DMS79 treated with DMSO at 0.1 percent for 48 hours (cell line): ENCODE results near the gene MCTP1.
"Not testable (repeated sequence)": the region's sequence is repeated elsewhere in the genome, so short reads cannot be mapped to it uniquely, and the experiment has no call there.

Source experiments
- DNase-seq: peaks from one replicate; lab custom pipeline; 2025; lab: John Stamatoyannopoulos, UW

Gene MCTP1

GRCh38 chr5:94869921-94870320 is 415.0 kb downstream of the MCTP1 start:
- no peak for DNase-seq

DNA sequence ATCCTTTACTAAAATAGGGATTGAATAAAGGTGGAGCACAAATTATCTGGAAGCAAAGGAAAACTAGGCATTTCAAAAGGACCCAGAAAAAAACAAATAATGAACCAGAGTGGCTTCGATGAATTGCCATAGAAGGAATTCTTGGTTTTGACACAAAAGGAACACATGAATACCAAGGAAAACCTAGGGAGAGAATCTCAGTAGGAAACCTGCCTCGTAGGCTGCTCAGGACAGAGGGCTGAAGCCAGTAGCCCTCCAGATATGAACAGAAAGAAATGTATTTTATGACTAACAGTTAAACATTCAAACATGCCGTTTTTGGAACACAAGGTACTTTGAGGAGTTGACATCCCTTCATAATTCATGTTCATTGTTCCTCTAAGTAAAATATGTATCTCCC is 420.9 kb downstream of the MCTP1 start:
- DNase-seq = no peak

GRCh38 chr5:94857111-94857510 is 427.8 kb downstream of the MCTP1 start:
- DNase-seq = peak; percentile 86

DNA sequence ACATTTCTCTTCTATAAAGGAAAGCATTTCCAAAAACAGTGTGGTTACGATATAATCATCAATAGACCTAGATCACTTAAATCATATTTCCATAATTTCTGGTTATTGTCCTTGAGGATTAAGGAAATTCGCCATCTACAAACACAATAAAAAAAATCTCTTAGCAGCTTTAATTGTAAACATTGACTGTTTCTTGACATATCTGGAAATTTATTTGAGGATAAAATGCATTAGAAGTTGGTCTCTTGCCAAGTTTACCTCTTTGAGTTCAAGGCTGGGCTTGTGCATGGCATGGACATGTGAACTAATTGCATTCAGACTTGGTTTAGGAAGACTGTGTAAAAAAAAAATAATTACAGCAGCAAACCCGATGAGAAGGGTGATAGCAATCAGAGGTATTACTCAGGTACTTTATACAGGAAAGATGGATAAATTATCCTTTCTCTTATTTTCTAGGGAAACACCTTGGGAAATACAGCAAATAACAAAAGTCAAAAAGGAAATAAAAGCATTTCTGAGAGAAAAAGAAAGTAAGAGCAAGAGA is 428.6 kb downstream of the MCTP1 start:
- peak; percentile 77 for DNase-seq

DNA sequence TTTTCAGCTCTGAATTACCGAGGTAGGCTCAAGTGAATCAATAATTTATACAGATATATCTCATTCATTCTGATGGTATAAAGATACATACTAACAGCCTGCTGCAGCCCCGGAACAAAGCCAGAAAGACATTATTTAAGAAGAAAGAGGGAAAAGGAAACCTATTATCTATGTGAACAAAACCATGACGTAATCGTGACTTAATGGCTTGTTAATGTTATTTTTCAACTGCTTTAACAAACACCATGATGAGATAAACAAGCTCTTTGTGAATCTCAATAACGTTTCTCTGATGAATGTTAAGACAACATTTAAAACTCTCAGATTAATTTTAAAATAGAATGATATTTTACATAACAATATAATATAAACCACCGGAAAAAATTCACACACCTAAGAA is 429.4 kb downstream of the MCTP1 start:
- DNase-seq = no peak

DNA sequence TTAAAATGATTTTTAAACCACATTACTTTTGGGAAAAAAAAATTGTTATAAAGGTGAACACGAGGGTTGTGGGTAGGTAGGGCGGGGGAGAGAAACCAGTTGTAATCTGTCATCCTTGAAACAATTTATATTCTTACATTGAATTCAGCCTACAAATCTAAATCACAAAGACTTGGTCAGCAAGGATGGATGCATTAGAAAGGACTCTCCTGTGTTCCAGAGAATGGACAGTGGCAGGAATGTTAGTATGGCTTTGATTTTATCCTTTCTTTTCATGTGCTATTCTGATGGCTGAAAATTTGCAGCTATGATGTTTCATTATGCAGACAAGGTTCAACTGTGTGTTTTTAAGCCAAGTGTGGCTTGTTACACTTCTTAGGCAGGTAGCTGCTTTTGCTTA is 431.8 kb downstream of the MCTP1 start:
- DNase-seq = no peak

- no peak for DNase-seq
Measured at GRCh38 chr5:94850960-94851359, 433.9 kb downstream of the MCTP1 start.

GRCh38 chr5:94849821-94850736 is 434.8 kb downstream of the MCTP1 start:
- DNase-seq = peak; percentile 71

DNA sequence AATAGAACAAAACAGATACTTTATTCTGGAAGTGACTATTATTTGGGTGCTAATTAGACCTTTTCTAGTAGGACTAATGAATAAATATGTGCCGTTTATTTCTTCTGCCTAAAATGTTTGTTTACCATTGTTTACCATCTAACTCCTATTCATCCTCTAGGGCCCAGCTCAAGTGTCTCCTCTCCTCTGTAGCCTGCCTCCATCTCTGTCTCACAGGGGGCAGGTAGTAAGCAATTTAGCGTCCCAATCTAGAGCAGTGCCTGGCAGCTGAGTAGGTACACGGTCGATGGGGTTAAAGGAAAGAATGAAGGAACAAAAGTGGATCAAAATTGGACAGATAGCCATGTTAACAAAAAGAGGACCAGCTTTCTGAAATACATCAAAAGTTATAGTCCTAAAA is 435.6 kb downstream of the MCTP1 start:
- no peak for DNase-seq

DNA sequence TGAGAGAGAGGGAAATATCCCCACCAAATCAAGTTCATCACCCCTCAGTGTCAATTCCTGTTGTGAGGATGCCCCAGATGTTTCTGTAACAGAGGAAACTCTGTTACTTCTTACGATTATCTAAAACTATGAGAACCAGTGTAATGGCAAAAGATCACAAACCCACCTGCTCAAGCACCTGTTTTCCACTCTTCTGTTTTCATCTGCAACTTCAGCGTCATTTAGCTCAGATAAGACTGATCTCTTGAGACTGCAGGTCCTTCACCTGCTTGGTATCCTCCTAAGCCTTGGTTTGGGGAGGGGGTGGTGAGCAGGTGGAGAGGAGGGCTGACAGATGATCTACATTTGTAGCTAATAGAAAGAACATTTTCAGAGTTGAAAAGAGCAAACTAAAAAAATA is 437.2 kb downstream of the MCTP1 start:
- peak; percentile 81 for DNase-seq

- peak; percentile 34 for DNase-seq
Measured at GRCh38 chr5:94847019-94847418, 437.9 kb downstream of the MCTP1 start.

- DNase-seq = not testable (repeated sequence)
Measured at GRCh38 chr5:94845696-94846095, 439.2 kb downstream of the MCTP1 start.

- no peak for DNase-seq
Measured at GRCh38 chr5:94841598-94842322, 443.1 kb downstream of the MCTP1 start.

- DNase-seq = no peak
Measured at GRCh38 chr5:94833851-94834250, 451.0 kb downstream of the MCTP1 start.

DNA sequence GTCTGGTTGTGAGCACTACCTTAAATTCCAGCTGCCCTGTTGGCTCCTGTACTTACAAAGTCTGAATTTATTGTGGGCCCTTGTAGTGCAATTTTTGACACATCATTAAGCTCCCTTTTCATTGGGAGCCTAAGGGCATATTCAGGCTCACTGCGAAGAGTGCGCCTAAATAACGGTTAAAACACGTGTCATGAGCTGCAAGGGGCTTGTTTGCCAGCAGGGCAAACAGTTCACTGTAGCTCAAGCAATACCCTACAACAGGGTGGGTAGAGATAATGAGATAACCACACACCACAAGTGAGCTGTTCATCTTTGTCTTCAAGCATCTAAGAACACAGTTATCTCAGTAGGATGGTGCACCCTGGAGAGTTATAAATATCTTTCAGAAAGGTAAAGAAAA is 452.2 kb downstream of the MCTP1 start:
- DNase-seq = peak; percentile 41

DNA sequence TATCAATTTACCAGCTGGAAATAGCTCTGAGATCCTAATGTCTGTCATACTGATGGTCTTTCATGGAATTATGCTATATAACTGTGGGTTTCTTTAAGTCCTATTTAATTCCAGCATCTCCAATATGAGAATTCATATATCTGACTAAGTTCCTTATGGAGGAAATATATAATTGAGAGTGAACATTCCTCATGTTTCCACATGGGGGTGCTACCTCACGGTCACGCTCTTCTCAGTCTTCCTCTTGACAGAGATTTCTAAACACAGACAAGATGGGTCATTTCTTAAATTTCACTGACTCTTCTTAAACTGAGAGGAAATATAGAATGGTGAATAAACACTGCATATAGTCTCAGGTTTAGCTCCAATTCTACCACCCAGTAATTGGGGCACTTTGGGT is 454.4 kb downstream of the MCTP1 start:
- DNase-seq = no peak

GRCh38 chr5:94828222-94828621 is 456.7 kb downstream of the MCTP1 start:
- not testable (repeated sequence) for DNase-seq

GRCh38 chr5:94820488-94820887 is 464.4 kb downstream of the MCTP1 start:
- DNase-seq = peak; percentile 60

DNA sequence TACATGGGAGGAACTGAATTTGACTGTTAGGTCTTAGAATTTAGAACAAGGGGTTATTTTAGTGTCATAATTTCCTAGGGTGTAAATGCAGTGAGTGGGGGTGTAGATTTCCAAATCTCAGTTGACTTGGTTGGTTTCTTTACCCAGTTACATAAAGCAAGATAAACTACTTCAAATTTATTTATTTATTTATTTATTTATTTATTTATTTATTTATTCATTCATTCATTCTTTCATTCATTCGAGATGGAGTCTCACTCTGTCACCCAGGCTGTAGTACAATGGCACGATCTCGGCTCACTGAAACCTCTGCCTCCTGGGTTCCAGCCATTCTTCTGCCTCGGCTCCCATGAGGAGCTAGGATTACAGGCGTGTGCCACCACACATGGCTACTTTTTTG is 466.0 kb downstream of the MCTP1 start:
- DNase-seq = no peak

GRCh38 chr5:94815313-94816039 is 469.4 kb downstream of the MCTP1 start:
- DNase-seq = no peak

DNA sequence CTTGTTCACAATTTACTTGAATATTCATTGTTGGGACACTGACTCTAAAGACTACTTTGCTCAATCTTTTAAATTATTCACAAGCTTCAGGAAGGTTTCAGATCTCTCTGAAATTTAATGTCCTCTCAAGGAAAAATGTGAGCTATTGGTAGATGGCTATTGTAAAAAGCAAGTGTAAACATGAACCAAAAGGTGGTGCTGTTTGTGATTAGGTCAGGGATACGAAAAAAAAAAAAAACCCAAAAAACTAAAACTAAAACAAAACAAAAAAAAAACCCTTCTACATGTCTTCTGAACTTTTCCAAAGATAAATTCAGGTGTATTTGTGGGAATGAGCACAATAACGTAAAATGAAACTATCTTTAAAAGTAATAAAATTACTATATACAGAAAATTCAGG is 472.7 kb downstream of the MCTP1 start:
- DNase-seq = no peak

GRCh38 chr5:94811331-94811730 is 473.6 kb downstream of the MCTP1 start:
- DNase-seq = peak; percentile 24
